T-helper 1 cell treated with Interleukin-12 subunit alpha and Interleukin-12 subunit beta and Interleukin-4 antibody, amounts not matched to agents 30 ng/mL and 1 ng/mL, for 36 hours (primary cell): ENCODE measurements around the gene AIP. TPM values are rescaled to one million over a fixed set of nuclear protein-coding genes. Genes with fewer than 3 reads are reported as not detected.
"Not testable (repeated sequence)": the region's sequence is repeated elsewhere in the genome, so short reads cannot be mapped to it uniquely, and the experiment has no call there.

Source experiments
- intact Hi-C: fragments of 100-400 bp; cut with micrococcal nuclease; formaldehyde crosslinking; loops from one replicate; pipeline ENCODE4 v1.15.1; 2024
- total RNA-seq: library from RNA; stranded (reverse); gene quantifications from 2 replicates; pipeline ENCODE4 v1.2.3, GENCODE V29; 2022

AIP gene
- total RNA-seq, 1 donor from 2014 or later, result 149 TPM

GRCh38 chr11:67445515-67445914 is 37.3 kb upstream of the AIP start:
- intact Hi-C loops, result no loop called here

GRCh38 chr11:67448220-67448609 is 34.6 kb upstream of the AIP start:
- intact Hi-C loops, result no loop called here

GRCh38 chr11:67449116-67449844 is 33.5 kb upstream of the AIP start:
- intact Hi-C loops, result no loop called here

GRCh38 chr11:67450796-67451657 is 31.8 kb upstream of the AIP start:
- intact Hi-C loops, result no loop called here

GRCh38 chr11:67451658-67451976 is 31.2 kb upstream of the AIP start:
- intact Hi-C loops, result no loop called here

- intact Hi-C loops, result no loop called here
Observed at GRCh38 chr11:67452141-67452952, 30.5 kb upstream of the AIP start, which contains the start of gene GPR152. TSS of gene GPR152 (minus strand) at chr11:67452729. CDS start at chr11:67452724, 5 bp downstream.

- intact Hi-C loops, result no loop called here
Observed at GRCh38 chr11:67453816-67454732, 28.8 kb upstream of the AIP start.

- intact Hi-C loops, result no loop called here
Observed at GRCh38 chr11:67455054-67455453, 27.8 kb upstream of the AIP start, which contains the start of gene CABP4. TSS of gene CABP4 (plus strand) at chr11:67455354. CDS start at chr11:67455424, 70 bp downstream.

GRCh38 chr11:67456068-67456705 is 26.6 kb upstream of the AIP start:
- intact Hi-C loops, result no loop called here

- intact Hi-C loops, result no loop called here
Observed at GRCh38 chr11:67457453-67457852, 25.4 kb upstream of the AIP start.

- intact Hi-C loops, result no loop called here
Observed at GRCh38 chr11:67458266-67458665, 24.6 kb upstream of the AIP start.

- intact Hi-C loops, result no loop called here
Observed at GRCh38 chr11:67463186-67463585, 19.6 kb upstream of the AIP start.

GRCh38 chr11:67463680-67464410 is 19.0 kb upstream of the AIP start:
- intact Hi-C loops, result loop anchor here (1.0 kb wide), 10 partner anchors 18 to 225 kb away; partner anchors contain the start of genes AIP, NDUFV1, POLD4 and PTPRCAP

- intact Hi-C loops, result loop anchor here (1.0 kb wide), 10 partner anchors 18 to 225 kb away; partner anchors contain the start of genes AIP, NDUFV1, POLD4 and PTPRCAP
Observed at GRCh38 chr11:67464411-67465188, 18.2 kb upstream of the AIP start.

GRCh38 chr11:67465189-67465510 is 17.7 kb upstream of the AIP start:
- intact Hi-C loops, result no loop called here

GRCh38 chr11:67465530-67465929 is 17.3 kb upstream of the AIP start:
- intact Hi-C loops, result not testable (repeated sequence)

GRCh38 chr11:67466367-67466766 is 16.5 kb upstream of the AIP start:
- intact Hi-C loops, result no loop called here

GRCh38 chr11:67466962-67467771 is 15.7 kb upstream of the AIP start:
- intact Hi-C loops, result no loop called here
